ENCODE measurements around the gene ERAL1.

DNA sequence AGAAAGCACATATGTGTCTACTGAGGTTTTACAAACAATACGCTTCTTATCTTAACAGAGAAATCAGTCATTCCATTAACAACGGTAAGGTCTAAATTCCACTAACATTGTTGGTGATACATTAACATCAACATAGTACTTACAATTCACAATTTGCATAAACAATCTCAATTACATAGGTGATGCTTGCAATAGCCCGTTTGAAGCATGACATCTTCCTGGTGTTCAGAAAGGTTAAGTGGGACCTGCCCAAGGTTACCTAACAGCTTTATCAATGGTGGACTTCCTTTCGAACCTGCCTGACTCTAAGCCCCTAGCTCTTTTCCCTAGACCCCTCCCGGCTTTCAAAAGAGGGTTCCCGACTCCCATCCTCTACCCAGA, 12.9 kb upstream of the ERAL1 start:
- TF ChIP-seq, protein P1, sequence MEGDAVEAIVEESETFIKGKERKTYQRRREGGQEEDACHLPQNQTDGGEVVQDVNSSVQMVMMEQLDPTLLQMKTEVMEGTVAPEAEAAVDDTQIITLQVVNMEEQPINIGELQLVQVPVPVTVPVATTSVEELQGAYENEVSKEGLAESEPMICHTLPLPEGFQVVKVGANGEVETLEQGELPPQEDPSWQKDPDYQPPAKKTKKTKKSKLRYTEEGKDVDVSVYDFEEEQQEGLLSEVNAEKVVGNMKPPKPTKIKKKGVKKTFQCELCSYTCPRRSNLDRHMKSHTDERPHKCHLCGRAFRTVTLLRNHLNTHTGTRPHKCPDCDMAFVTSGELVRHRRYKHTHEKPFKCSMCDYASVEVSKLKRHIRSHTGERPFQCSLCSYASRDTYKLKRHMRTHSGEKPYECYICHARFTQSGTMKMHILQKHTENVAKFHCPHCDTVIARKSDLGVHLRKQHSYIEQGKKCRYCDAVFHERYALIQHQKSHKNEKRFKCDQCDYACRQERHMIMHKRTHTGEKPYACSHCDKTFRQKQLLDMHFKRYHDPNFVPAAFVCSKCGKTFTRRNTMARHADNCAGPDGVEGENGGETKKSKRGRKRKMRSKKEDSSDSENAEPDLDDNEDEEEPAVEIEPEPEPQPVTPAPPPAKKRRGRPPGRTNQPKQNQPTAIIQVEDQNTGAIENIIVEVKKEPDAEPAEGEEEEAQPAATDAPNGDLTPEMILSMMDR (conservative IDR thresholded peaks at IDR 0.05 in 1 of 2, IDR thresholded peaks at IDR 0.05 in 1 of 2; ENCODE audit: low read depth in 1 of 2, low read length in 2 of 2) = no peak
- TF ChIP-seq EZH2 (IDR thresholded peaks at IDR 0.05; ENCODE audit: low read length, missing control alignments) = no peak

All from fibroblast of lung (primary cell).